ENCODE data around the gene SPATS2L. TPM values are rescaled to one million over a fixed set of nuclear protein-coding genes. Genes with fewer than 3 reads are reported as not detected.

SPATS2L gene
- total RNA-seq, 1 donor from 2014 or later, result 77.3 TPM

GRCh38 chr2:200336980-200337615 is 30.6 kb downstream of the SPATS2L start:
- Histone ChIP-seq H3K36me3 (ENCODE audit: control insufficient read depth, insufficient read depth, low read length) (no peaks in the 10 kb centered on the region), H3K4me3 (ENCODE audit: low read depth, low read length) (no peak overlapping the region), H3K27me3 (ENCODE audit: control insufficient read depth, insufficient read depth, low read length) (no peaks in the 10 kb centered on the region)
- no peak for TF ChIP-seq CTCF (IDR thresholded peaks at IDR 0.05; ENCODE audit: insufficient read depth, low read length, poor library complexity, severe bottlenecking)
- DNase-seq (ENCODE audit: low read depth), result no peak

GRCh38 chr2:200337621-200338020 is 31.1 kb downstream of the SPATS2L start:
- DNase-seq (ENCODE audit: low read depth), result no peak
- Histone ChIP-seq H3K36me3 (ENCODE audit: control insufficient read depth, insufficient read depth, low read length) (no peaks in the 10 kb centered on the region), H3K4me3 (ENCODE audit: low read depth, low read length) (no peak overlapping the region), H3K27me3 (ENCODE audit: control insufficient read depth, insufficient read depth, low read length) (no peaks in the 10 kb centered on the region)
- no peak for TF ChIP-seq CTCF (IDR thresholded peaks at IDR 0.05; ENCODE audit: insufficient read depth, low read length, poor library complexity, severe bottlenecking)

- H3K36me3 ChIP-seq (ENCODE audit: control insufficient read depth, insufficient read depth, low read length), result no peaks in the 10 kb centered on the region
- no peak for TF ChIP-seq CTCF (IDR thresholded peaks at IDR 0.05; ENCODE audit: insufficient read depth, low read length, poor library complexity, severe bottlenecking)
- no peaks in the 10 kb centered on the region for H3K27me3 ChIP-seq (ENCODE audit: control insufficient read depth, insufficient read depth, low read length)
- DNase-seq (ENCODE audit: low read depth), result no peak
- no peak overlapping the region for H3K4me3 ChIP-seq (ENCODE audit: low read depth, low read length)
Measured at GRCh38 chr2:200338692-200339091, 32.2 kb downstream of the SPATS2L start.

GRCh38 chr2:200340508-200341224 is 34.2 kb downstream of the SPATS2L start:
- H3K27me3 ChIP-seq (ENCODE audit: control insufficient read depth, insufficient read depth, low read length), result no peaks in the 10 kb centered on the region
- TF ChIP-seq CTCF (IDR thresholded peaks at IDR 0.05; ENCODE audit: insufficient read depth, low read length, poor library complexity, severe bottlenecking), result no peak
- no peak overlapping the region for H3K4me3 ChIP-seq (ENCODE audit: low read depth, low read length)
- H3K36me3 ChIP-seq (ENCODE audit: control insufficient read depth, insufficient read depth, low read length), result no peaks in the 10 kb centered on the region
- no peak for DNase-seq (ENCODE audit: low read depth)

- Histone ChIP-seq H3K27me3 (ENCODE audit: control insufficient read depth, insufficient read depth, low read length) (no peaks in the 10 kb centered on the region), H3K4me3 (ENCODE audit: low read depth, low read length) (no peak overlapping the region), H3K36me3 (ENCODE audit: control insufficient read depth, insufficient read depth, low read length) (no peaks in the 10 kb centered on the region)
- no peak for TF ChIP-seq CTCF (IDR thresholded peaks at IDR 0.05; ENCODE audit: insufficient read depth, low read length, poor library complexity, severe bottlenecking)
- no peak for DNase-seq (ENCODE audit: low read depth)
Measured at GRCh38 chr2:200341376-200341775, 34.9 kb downstream of the SPATS2L start.
